Cardiac septum (tissue), 1 donor: ENCODE data around the gene RSPH3. TPM values are rescaled to one million over a fixed set of nuclear protein-coding genes. Genes with fewer than 3 reads are reported as not detected.

ENCODE experiments used
- DNase-seq: peaks from one replicate; pipeline ENCODE4 v3.0.0-alpha.2; 2020; ENCODE audit warnings: low spot score
- intact Hi-C: fragments of 100-400 bp; cut with DNase I; formaldehyde crosslinking; loops from one replicate; pipeline ENCODE4 v1.14.0; 2022
- total RNA-seq: library from RNA; stranded (reverse); fragmentation: NEBNext Ultra II Directional; extraction: Animal tissue kit (Norgen Biotek cat#: 25700); gene quantifications from one replicate; pipeline ENCODE4 v1.2.1, GENCODE V29; 2021
- donor health status: DM: no; HTN: no; CAD: no.

RSPH3 gene
- total RNA-seq, 1 donor from 2014 or later = 8.9 TPM

GRCh38 chr6:158942349-158942748 is 57.7 kb downstream of the RSPH3 start:
- DNase-seq = no peak
- intact Hi-C loops = no loop called here

- intact Hi-C loops = no loop called here
- DNase-seq = no peak
Observed at GRCh38 chr6:158941246-158941645, 58.8 kb downstream of the RSPH3 start.

DNA sequence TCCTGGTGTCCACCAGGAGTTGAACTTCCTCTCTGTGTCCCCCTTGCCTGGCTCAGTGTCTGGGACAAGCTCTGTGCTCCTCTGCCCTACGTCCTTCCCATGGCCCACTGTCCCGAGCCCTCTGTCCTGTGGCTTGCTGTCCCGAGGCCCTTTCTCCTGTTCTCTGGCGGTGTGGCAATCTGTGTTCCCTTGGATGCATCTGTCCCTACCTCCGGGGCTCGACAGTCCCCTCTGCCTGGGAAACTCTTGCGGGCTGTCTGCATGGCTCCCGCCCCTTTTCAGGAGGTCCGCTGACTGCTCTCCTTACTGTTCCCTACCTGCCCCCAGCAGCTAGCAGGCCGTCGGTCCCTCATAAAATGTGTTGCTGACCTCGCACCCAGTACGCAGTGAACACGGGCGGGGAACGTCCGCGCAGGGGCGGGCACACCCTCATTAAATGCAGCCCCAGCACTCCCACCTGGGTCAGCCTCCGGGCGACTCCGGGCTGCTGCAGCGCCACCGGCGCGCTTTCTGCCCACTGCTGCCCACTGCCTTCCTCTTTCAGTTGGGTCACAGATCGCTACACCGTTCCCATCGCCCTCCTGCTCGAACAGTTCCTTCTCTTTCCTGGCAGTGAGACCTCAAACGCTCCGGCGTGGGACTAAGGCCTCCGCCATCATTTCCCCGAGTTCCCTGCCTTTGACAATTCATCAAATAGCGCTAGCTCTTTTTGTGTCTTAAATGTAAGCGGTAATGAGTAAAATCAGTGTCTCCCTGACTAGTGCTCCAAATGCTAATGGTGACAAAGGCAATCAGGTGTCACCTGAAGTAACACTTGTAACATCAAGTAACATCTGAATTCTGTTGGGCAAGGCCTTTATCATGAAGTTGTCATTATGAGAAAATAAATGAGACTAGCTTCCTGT is 60.5 kb downstream of the RSPH3 start:
- DNase-seq = no peak
- intact Hi-C loops = no loop called here

GRCh38 chr6:158938811-158939254 is 61.2 kb downstream of the RSPH3 start:
- intact Hi-C loops = no loop called here
- DNase-seq = no peak

DNA sequence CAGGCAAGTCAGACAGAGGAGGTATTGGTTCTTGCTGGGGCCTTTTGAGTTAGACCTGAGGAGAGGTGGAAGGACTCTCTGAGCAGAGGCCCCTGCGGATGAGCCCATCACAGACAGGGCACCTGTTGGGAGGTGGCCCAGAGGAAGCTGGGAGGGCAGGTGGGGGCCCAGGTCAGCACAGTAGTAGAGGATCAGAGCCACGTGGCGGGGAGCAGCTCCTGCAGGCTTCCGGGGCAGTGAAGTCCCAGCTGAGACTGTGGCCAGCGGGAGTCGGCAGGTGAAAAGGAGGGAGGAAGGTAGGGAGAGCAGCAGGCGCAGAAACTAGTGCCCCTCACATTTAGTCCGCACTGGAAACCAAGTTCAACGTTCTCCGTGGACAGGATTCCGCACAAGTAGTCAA is 61.8 kb downstream of the RSPH3 start:
- no peak for DNase-seq
- intact Hi-C loops = no loop called here

- intact Hi-C loops = no loop called here
- DNase-seq = no peak
Observed at GRCh38 chr6:158934157-158934556, 65.8 kb downstream of the RSPH3 start.

GRCh38 chr6:158933079-158933595 is 66.9 kb downstream of the RSPH3 start:
- intact Hi-C loops = no loop called here
- DNase-seq = no peak

- intact Hi-C loops = no loop called here
- no peak for DNase-seq
Observed at GRCh38 chr6:158928068-158928467, 71.9 kb downstream of the RSPH3 start.

- intact Hi-C loops = no loop called here
- no peak for DNase-seq
Observed at GRCh38 chr6:158926414-158926813, 73.6 kb downstream of the RSPH3 start.

- DNase-seq = no peak
- intact Hi-C loops = no loop called here
Observed at GRCh38 chr6:158924499-158925455, 75.2 kb downstream of the RSPH3 start.

DNA sequence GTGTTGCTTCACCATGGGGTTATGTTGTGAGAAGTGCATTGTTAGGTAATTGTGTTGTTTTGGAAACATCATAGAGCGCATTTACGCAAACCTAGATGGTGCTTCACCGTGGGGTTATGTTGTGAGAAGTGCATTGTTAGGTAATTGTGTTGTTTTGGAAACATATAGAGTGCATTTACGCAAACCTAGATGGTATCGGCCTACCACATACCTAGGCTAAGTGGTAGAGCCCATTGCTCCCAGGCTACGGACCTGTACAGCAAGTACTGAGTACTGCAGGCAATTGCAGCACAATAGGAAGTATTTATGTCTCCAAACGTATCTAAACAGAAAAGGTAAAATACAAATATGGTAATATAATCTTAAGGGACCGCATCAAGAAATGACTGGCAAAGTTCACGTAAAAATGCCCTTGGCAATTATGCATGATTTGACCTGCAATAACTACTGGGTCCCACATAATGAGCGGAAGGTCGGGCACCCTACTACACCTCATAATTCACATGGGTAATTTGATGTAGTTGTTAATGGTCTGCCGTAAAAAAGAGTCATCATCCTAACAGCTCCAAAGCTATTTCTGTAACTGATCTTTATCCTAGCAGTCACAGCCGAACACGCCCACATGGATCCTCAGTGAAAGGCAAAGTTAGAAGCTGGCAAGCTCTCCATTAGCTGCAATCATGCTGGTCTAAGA is 76.0 kb downstream of the RSPH3 start:
- intact Hi-C loops = no loop called here
- no peak for DNase-seq

Other genes starting within 250 kb of the RSPH3 start
- 141 TPM for gene EZR, start 180.8 kb downstream of the RSPH3 start, total RNA-seq
- gene TAGAP, start 44.8 kb upstream of the RSPH3 start, total RNA-seq = 0.75 TPM
- gene FNDC1, start 169.2 kb upstream of the RSPH3 start, total RNA-seq = 1.9 TPM